AG04449 (cell line): Measurements from ENCODE around the gene MED14.

Source experiments
- CTCF ChIA-PET: fragments of 350-600 bp; formaldehyde crosslinking; extraction: SDS; loops from one replicate; lab custom pipeline; 2021; ENCODE audit warnings: antibody characterized with exemption; lab: Yijun Ruan, JAX
- POLR2A ChIA-PET: fragments of 400-600, 350-600 bp; formaldehyde crosslinking; extraction: SDS; loops from one replicate; lab custom pipeline; 2020; ENCODE audit warnings: antibody characterized with exemption, inconsistent platforms; lab: Yijun Ruan, JAX
- DNase-seq: peaks from one replicate; pipeline ENCODE4 v3.0.0-alpha.2; 2010; ENCODE audit warnings: low read depth, low spot score
- H3K4me3 ChIP-seq: 2 replicates; pipeline ENCODE4 v1.5.1; 2011; ENCODE audit warnings: low read depth, mild to moderate bottlenecking, control low read depth, low read length
- TF ChIP-seq, protein P1 (sequence below): IDR thresholded peaks from one replicate; pipeline ENCODE4 v1.5.1; 2011; ENCODE audit warnings: mild to moderate bottlenecking, moderate library complexity, low read length, control low read depth, inconsistent platforms; ENCODE audit not compliant: insufficient read depth; ENCODE audit errors: missing control alignments

Gene MED14

DNA sequence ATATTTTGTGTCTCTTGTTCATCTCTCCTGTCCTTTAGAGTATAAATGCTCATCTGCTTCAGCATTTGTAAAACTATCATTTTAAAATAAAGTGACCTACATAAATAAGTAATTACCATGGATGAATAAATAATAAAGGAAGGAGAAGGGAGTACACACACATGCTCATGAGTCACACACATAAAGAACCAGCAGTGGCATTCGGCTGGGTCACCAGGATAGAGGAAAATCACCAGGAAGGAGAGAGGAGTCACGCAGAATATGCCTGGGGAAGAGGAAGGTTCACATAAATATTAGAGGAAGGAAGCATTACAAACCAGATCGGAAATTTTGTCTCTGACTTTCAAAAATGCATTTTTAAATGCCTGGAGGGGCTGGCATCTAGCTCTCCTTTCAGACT, 38.5 kb upstream of the MED14 start:
- POLR2A ChIA-PET, result no interaction called here
- TF ChIP-seq, protein P1, sequence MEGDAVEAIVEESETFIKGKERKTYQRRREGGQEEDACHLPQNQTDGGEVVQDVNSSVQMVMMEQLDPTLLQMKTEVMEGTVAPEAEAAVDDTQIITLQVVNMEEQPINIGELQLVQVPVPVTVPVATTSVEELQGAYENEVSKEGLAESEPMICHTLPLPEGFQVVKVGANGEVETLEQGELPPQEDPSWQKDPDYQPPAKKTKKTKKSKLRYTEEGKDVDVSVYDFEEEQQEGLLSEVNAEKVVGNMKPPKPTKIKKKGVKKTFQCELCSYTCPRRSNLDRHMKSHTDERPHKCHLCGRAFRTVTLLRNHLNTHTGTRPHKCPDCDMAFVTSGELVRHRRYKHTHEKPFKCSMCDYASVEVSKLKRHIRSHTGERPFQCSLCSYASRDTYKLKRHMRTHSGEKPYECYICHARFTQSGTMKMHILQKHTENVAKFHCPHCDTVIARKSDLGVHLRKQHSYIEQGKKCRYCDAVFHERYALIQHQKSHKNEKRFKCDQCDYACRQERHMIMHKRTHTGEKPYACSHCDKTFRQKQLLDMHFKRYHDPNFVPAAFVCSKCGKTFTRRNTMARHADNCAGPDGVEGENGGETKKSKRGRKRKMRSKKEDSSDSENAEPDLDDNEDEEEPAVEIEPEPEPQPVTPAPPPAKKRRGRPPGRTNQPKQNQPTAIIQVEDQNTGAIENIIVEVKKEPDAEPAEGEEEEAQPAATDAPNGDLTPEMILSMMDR, result no peak
- CTCF ChIA-PET, result no interaction called here
- no peak overlapping the region for H3K4me3 ChIP-seq
- DNase-seq, result no peak

DNA sequence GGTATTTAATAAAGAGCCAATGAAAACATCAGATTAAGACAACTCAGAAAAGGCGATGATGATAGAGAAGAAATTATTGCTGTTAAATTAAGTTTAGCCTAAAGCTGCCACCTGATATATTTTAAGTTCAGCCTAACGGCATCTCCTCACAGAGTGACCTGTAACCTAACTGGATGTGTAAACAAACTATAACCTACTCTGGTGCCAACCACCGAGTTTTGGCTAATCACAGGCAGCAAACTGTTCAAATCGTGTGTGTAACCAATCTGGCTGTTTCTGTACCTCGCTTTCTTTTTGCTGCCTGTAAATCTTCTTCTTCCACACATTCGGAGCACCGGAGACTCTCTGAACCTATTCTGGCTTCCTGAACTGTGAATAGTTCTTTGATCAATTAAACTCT, 37.8 kb upstream of the MED14 start:
- TF ChIP-seq, protein P1, result no peak
- ChIA-PET POLR2A (no interaction called here), CTCF (no interaction called here)
- H3K4me3 ChIP-seq, result no peak overlapping the region
- DNase-seq, result no peak

DNA sequence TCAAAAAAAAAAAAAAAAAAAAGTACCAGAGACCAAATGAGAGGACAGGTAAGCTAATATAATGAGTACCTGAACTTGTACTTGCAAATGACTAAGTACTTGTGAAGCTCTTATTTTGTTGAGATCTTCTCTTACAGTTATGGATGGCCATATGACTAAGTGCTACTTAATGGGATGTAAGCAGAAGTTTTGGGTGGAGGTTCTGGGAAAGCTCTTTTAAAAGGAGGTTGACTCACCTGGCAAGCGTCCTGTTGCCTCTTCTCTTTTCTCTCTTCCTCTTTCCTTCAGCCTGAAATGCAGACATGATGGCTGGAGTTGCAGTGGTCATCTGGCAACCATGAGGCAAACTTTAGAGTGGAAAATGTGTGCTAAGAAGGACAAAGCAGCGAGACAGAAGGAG, 36.9 kb upstream of the MED14 start:
- no peak for DNase-seq
- TF ChIP-seq, protein P1, result no peak
- CTCF ChIA-PET, result no interaction called here
- POLR2A ChIA-PET, result no interaction called here
- no peak overlapping the region for H3K4me3 ChIP-seq

DNA sequence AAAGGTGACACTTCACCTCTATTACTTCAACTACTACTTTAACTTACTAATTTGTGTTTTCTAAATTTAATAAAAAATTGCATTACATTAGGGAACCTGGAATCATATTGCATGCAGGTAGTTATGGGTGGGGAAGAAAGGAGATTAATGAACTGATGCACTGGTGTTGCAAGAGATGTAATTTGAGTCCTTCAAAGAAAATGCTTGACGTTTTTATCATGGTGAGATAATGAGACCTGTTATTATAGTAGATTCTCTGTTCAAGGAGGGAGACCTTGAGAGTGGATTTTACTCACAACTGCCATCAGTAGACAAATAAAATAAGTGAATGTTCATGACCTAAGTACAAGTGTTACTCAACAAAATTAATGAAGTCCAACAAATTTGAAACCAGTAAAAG, 26.4 kb upstream of the MED14 start:
- H3K4me3 ChIP-seq, result no peak overlapping the region
- DNase-seq, result no peak
- TF ChIP-seq, protein P1, result no peak
- CTCF ChIA-PET, result no interaction called here
- POLR2A ChIA-PET, result no interaction called here

DNA sequence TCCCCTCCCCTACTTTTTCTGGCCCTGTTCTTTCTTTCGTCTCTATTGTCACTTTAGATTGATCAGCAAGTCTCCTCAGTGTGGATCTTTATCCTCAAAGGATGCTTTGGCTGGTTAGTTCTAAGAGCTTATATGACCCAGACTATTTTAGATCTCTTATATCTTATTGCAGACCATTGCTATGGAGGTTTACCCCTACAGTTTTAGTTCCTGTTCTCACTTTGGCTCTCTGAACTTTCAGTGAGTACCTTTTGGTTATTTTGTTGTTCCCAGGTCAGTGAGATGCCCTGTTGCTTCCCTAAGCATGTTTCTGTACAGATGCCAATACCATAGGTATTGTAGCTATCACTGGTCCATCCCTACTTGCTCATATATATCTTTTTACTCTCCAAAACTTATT, 24.0 kb upstream of the MED14 start:
- CTCF ChIA-PET, result no interaction called here
- POLR2A ChIA-PET, result no interaction called here

DNA sequence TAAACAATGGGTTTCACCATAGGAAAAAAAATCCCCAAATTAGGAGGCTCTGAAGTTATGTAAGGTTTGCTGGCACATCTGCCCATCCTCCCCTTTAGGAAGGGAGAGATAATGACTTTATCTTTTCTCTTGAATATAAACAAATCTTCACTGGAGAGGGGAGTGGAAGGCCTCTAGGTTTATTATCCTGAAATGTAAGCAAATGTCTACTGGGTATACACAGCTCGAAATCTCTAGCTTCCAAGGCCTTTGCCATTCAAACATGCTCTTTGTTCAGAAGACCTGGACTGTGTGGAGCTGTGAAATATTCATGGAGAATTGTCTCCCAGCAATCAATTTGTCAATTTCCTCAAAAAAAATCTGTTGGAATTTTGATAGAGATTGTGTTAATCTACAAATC, 21.7 kb upstream of the MED14 start:
- TF ChIP-seq, protein P1, result no peak
- POLR2A ChIA-PET, result no interaction called here
- no peak for DNase-seq
- CTCF ChIA-PET, result interaction anchor here (0.5 kb wide), 1 partner anchor 776 kb away, joined by 3 read pairs; no protein-coding TSS in a partner anchor
- no peak overlapping the region for H3K4me3 ChIP-seq

More for the DNA sequence above, 24.0 kb upstream of the MED14 start:
- TF ChIP-seq, protein P1, result no peak
- no peak for DNase-seq
- no peak overlapping the region for H3K4me3 ChIP-seq
